ENCODE data around the gene SP140L. TPM values are rescaled to one million over a fixed set of nuclear protein-coding genes. Genes with fewer than 3 reads are reported as not detected.

The SP140L gene
- total and polyA plus RNA-seq, 2 experiments from 2014 or later, result 8.0 to 11.5 TPM

- no peaks in the 10 kb centered on the region for H3K27me3 ChIP-seq (replicated peaks; ENCODE audit: insufficient read depth)
- no peak overlapping the region for H3K27ac ChIP-seq
- H3K9ac ChIP-seq, result no peak overlapping the region
- no peak overlapping the region for H2AFZ ChIP-seq
- no peaks in the 10 kb centered on the region for H4K20me1 ChIP-seq (ENCODE audit: insufficient read depth)
- H3K9me3 ChIP-seq (ENCODE audit: low read depth), result no peaks in the 10 kb centered on the region
- no peak for TF ChIP-seq EZH2phosphoT487 (IDR thresholded peaks at IDR 0.05; ENCODE audit: insufficient read depth, low read depth)
- H3K36me3 ChIP-seq (ENCODE audit: low read depth), result no peaks in the 10 kb centered on the region
- 97 to 99% methylated on average over 3 of the region's 3 CpGs for WGBS, 2 experiments (ENCODE audit: low coverage in 1 of 2, low lambda C conversion rate in 2 of 2, missing lambda C conversion rate in 2 of 2)
- H3K9me2 ChIP-seq (ENCODE audit: insufficient read depth), result no peaks in the 10 kb centered on the region
- H3F3A ChIP-seq (ENCODE audit: insufficient read depth), result peaks cover 24% of the 10 kb centered on the region; the same call in 1 of the 2 replicates
- H3K4me1 ChIP-seq (ENCODE audit: insufficient read depth), result peaks cover 23% of the 10 kb centered on the region
- no peak overlapping the region for H3K4me3 ChIP-seq
- H3K4me2 ChIP-seq (ENCODE audit: unreplicated experiment), result no peak overlapping the region
- no peak for DNase-seq
- peaks cover 24% of the 10 kb centered on the region for H3K79me2 ChIP-seq (ENCODE audit: insufficient read depth)
- in situ Hi-C loops (cut with MboI), result no loop called here
Measured at GRCh38 chr2:230413479-230413878, 86.5 kb downstream of the SP140L start.

- Histone ChIP-seq H3K9ac (no peak overlapping the region), H3K9me3 (ENCODE audit: low read depth) (no peaks in the 10 kb centered on the region), H3K36me3 (ENCODE audit: low read depth) (no peaks in the 10 kb centered on the region), H3K9me2 (ENCODE audit: insufficient read depth) (no peaks in the 10 kb centered on the region), H4K20me1 (ENCODE audit: insufficient read depth) (no peaks in the 10 kb centered on the region), H3K27ac (no peak overlapping the region), H3F3A (ENCODE audit: insufficient read depth) (peaks cover 18% of the 10 kb centered on the region; the same call in 1 of the 2 replicates), H3K4me3 (no peak overlapping the region), H3K79me2 (ENCODE audit: insufficient read depth) (peaks cover 33% of the 10 kb centered on the region), H3K4me2 (ENCODE audit: unreplicated experiment) (no peak overlapping the region), H3K4me1 (ENCODE audit: insufficient read depth) (peaks cover 23% of the 10 kb centered on the region), H2AFZ (no peak overlapping the region), H3K27me3 (replicated peaks; ENCODE audit: insufficient read depth) (no peaks in the 10 kb centered on the region)
- TF ChIP-seq EZH2 (IDR thresholded peaks at IDR 0.05; ENCODE audit: insufficient read depth, poor library complexity, severe bottlenecking) (no peak), EZH2phosphoT487 (IDR thresholded peaks at IDR 0.05; ENCODE audit: insufficient read depth, low read depth) (no peak)
- no peak for DNase-seq
- WGBS, 2 experiments (ENCODE audit: low coverage in 1 of 2, low lambda C conversion rate in 2 of 2, missing lambda C conversion rate in 2 of 2), result 91 to 94% methylated on average over 6 of the region's 6 CpGs
- in situ Hi-C loops (cut with MboI), result no loop called here
Measured at GRCh38 chr2:230414302-230414701, 87.3 kb downstream of the SP140L start.

- 1% methylated on average over 12 of the region's 12 CpGs for WGBS, 2 experiments (ENCODE audit: low coverage in 1 of 2, low lambda C conversion rate in 2 of 2, missing lambda C conversion rate in 2 of 2)
- 0 out of 2 replicates have a peak, but pooled peaks cover 2% of the 10 kb centered on the region for H3K36me3 ChIP-seq (ENCODE audit: low read depth)
- peaks cover 18% of the 10 kb centered on the region; the same call in 1 of the 2 replicates for H3F3A ChIP-seq (ENCODE audit: insufficient read depth)
- peak within 1 kb of the TSS; percentile 97 for H3K9ac ChIP-seq
- no peaks in the 10 kb centered on the region for H3K27me3 ChIP-seq (replicated peaks; ENCODE audit: insufficient read depth)
- no peaks in the 10 kb centered on the region for H3K9me3 ChIP-seq (ENCODE audit: low read depth)
- H3K27ac ChIP-seq, result peak within 1 kb of the TSS; percentile 94
- H3K9me2 ChIP-seq (ENCODE audit: insufficient read depth), result no peaks in the 10 kb centered on the region
- TF ChIP-seq EZH2phosphoT487 (IDR thresholded peaks at IDR 0.05; ENCODE audit: insufficient read depth, low read depth) (no peak), EZH2 (IDR thresholded peaks at IDR 0.05; ENCODE audit: insufficient read depth, poor library complexity, severe bottlenecking) (no peak)
- no peaks in the 10 kb centered on the region for H4K20me1 ChIP-seq (ENCODE audit: insufficient read depth)
- peaks cover 52% of the 10 kb centered on the region for H3K79me2 ChIP-seq (ENCODE audit: insufficient read depth)
- peak within 1 kb of the TSS; percentile 98 for H3K4me2 ChIP-seq (ENCODE audit: unreplicated experiment)
- H2AFZ ChIP-seq, result peak within 1 kb of the TSS; percentile 88
- DNase-seq, result peak; percentile 93
- H3K4me3 ChIP-seq, result peak within 1 kb of the TSS; percentile 87
- in situ Hi-C loops (cut with MboI), result no loop called here
- peaks cover 29% of the 10 kb centered on the region for H3K4me1 ChIP-seq (ENCODE audit: insufficient read depth)
Measured at GRCh38 chr2:230416061-230416721, 89.2 kb downstream of the SP140L start, which contains the start of gene SP100. TSS of gene SP100 (plus strand) at chr2:230416201. CDS start at chr2:230416297, 96 bp downstream.

DNA sequence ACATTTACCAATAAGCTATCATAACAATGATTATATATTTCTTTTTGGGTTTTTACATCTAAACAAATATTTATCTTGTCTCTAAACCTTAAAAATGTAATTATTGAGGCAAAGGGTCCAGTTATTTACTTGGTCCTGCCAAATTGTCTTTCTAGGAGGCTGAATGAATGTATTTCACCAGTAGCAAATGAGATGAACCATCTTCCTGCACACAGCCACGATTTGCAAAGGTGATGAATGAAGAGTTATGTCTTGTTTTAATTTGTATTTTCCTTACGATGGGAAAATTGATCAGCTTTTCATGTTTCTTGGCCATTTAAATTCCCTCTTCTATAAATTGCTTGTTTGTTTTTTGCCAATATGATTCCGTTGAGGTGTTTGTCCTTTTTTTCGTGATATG lies 90.4 kb downstream of the SP140L start:
- Histone ChIP-seq H3K36me3 (ENCODE audit: low read depth) (peaks cover 2% of the 10 kb centered on the region; the same call in 1 of the 2 replicates), H3F3A (ENCODE audit: insufficient read depth) (peaks cover 18% of the 10 kb centered on the region; the same call in 1 of the 2 replicates), H3K9me3 (ENCODE audit: low read depth) (no peaks in the 10 kb centered on the region), H3K27ac (peak overlapping the region; percentile 62; the same call in 1 of the 2 replicates), H3K4me1 (ENCODE audit: insufficient read depth) (peaks cover 28% of the 10 kb centered on the region), H3K27me3 (replicated peaks; ENCODE audit: insufficient read depth) (no peaks in the 10 kb centered on the region), H3K9ac (peak overlapping the region; percentile 97), H3K79me2 (ENCODE audit: insufficient read depth) (peaks cover 64% of the 10 kb centered on the region), H3K4me3 (peak overlapping the region; percentile 87), H4K20me1 (ENCODE audit: insufficient read depth) (no peaks in the 10 kb centered on the region), H3K9me2 (ENCODE audit: insufficient read depth) (no peaks in the 10 kb centered on the region), H3K4me2 (ENCODE audit: unreplicated experiment) (peak overlapping the region; percentile 98), H2AFZ (no peak overlapping the region)
- in situ Hi-C loops (cut with MboI), result no loop called here
- TF ChIP-seq EZH2 (IDR thresholded peaks at IDR 0.05; ENCODE audit: insufficient read depth, poor library complexity, severe bottlenecking) (no peak), EZH2phosphoT487 (IDR thresholded peaks at IDR 0.05; ENCODE audit: insufficient read depth, low read depth) (no peak)
- no peak for DNase-seq
- 35 to 36% methylated on average over 4 of the region's 4 CpGs for WGBS, 2 experiments (ENCODE audit: low coverage in 1 of 2, low lambda C conversion rate in 2 of 2, missing lambda C conversion rate in 2 of 2)
